HL-60 (cell line): ENCODE data around the gene TM9SF1.

Experiments used
- GABPA ChIP-seq: IDR thresholded peaks from 2 replicates; pipeline ENCODE4 v1.6.1; 2012; ENCODE audit warnings: low read depth
- POLR2AphosphoS5 ChIP-seq: IDR thresholded peaks from 2 replicates; pipeline ENCODE4 v1.6.1; 2012; ENCODE audit warnings: low read depth
- TF ChIP-seq, protein P1 (sequence below): IDR thresholded peaks from one replicate; pipeline ENCODE4 v1.5.1; 2011; ENCODE audit warnings: low read length, control low read depth, inconsistent platforms; ENCODE audit not compliant: insufficient read depth

DNA sequence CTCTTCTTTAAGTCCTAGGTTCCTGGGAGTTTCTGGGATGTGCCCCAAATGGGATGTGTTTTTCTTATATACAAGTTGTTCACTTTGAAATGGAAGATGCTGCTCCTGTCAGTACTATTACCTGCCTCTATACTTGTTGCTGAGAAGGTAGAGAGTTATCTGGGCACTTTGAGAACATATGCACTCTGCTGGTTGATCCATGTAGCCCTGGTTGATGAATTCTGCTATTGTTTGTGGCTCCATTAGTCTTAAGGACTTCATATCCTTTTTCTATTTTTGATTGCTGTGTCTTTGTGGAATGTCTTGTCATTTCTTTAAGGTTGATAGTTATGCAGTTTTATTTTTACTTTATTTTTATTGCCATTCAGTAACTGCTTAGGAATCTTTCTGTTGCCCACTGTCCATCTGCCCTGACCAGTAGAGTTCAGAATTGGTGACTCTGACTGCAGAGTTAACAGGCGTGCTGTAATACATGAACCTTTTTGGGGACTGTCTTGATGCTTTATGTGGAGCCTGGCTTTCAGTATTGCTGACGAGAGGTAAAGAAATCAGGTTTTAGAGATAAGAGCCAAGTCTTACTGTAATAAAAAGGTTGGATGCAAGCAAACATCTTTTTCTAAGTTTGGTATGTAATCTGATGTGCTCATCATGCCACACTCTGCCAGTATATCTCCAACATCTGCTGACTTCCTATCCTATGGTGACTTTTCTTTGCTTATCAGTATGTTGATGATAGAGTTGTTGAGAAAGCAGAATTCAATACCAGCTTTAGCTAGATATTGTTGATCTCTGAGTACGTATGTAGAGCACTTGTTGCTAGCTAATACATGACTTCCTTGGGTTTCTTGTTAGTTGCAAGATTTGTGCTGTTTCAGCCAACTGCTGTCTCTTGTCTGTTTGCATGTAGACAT is 39.1 kb upstream of the TM9SF1 start:
- TF ChIP-seq, protein P1, sequence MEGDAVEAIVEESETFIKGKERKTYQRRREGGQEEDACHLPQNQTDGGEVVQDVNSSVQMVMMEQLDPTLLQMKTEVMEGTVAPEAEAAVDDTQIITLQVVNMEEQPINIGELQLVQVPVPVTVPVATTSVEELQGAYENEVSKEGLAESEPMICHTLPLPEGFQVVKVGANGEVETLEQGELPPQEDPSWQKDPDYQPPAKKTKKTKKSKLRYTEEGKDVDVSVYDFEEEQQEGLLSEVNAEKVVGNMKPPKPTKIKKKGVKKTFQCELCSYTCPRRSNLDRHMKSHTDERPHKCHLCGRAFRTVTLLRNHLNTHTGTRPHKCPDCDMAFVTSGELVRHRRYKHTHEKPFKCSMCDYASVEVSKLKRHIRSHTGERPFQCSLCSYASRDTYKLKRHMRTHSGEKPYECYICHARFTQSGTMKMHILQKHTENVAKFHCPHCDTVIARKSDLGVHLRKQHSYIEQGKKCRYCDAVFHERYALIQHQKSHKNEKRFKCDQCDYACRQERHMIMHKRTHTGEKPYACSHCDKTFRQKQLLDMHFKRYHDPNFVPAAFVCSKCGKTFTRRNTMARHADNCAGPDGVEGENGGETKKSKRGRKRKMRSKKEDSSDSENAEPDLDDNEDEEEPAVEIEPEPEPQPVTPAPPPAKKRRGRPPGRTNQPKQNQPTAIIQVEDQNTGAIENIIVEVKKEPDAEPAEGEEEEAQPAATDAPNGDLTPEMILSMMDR = no peak
- TF ChIP-seq POLR2AphosphoS5 (no peak), GABPA (no peak)
